ENCODE data around the gene CRYGC.

The CRYGC gene

GRCh38 chr2:208136716-208137094 is 7.1 kb upstream of the CRYGC start:
- H3K4me3 ChIP-seq (ENCODE audit: low read depth, low read length) = no peak overlapping the region
- TF ChIP-seq CTCF (IDR thresholded peaks at IDR 0.05; ENCODE audit: low read depth, low read length, missing control alignments) = no peak
- DNase-seq (ENCODE audit: low read depth) = no peak

- no peak for TF ChIP-seq CTCF (IDR thresholded peaks at IDR 0.05; ENCODE audit: low read depth, low read length, missing control alignments)
- no peak overlapping the region for H3K4me3 ChIP-seq (ENCODE audit: low read depth, low read length)
- DNase-seq (ENCODE audit: low read depth) = no peak
Measured at GRCh38 chr2:208135794-208136715, 6.4 kb upstream of the CRYGC start.

- DNase-seq (ENCODE audit: low read depth) = no peak
- no peak for TF ChIP-seq CTCF (IDR thresholded peaks at IDR 0.05; ENCODE audit: low read depth, low read length, missing control alignments)
- no peak overlapping the region for H3K4me3 ChIP-seq (ENCODE audit: low read depth, low read length)
Measured at GRCh38 chr2:208134928-208135586, 5.4 kb upstream of the CRYGC start.

- no peak for DNase-seq (ENCODE audit: low read depth)
- TF ChIP-seq CTCF (IDR thresholded peaks at IDR 0.05; ENCODE audit: low read depth, low read length, missing control alignments) = no peak
- H3K4me3 ChIP-seq (ENCODE audit: low read depth, low read length) = no peak overlapping the region
Measured at GRCh38 chr2:208130712-208131110, 1.1 kb upstream of the CRYGC start.

- H3K4me3 ChIP-seq (ENCODE audit: low read depth, low read length) = no peak overlapping the region
- TF ChIP-seq CTCF (IDR thresholded peaks at IDR 0.05; ENCODE audit: low read depth, low read length, missing control alignments) = no peak
- no peak for DNase-seq (ENCODE audit: low read depth)
Measured at GRCh38 chr2:208128136-208128535, 1.5 kb downstream of the CRYGC start.

- no peak for TF ChIP-seq CTCF (IDR thresholded peaks at IDR 0.05; ENCODE audit: low read depth, low read length, missing control alignments)
- no peak overlapping the region for H3K4me3 ChIP-seq (ENCODE audit: low read depth, low read length)
- no peak for DNase-seq (ENCODE audit: low read depth)
Measured at GRCh38 chr2:208127090-208127489, 2.5 kb downstream of the CRYGC start.

All from GM12864 (cell line).